Dendritic cell treated with granulocyte-macrophage colony-stimulating factor and Interleukin-4, amounts not matched to agents 40 ng/mL and 50 ng/mL, for 4 days (primary cell): ENCODE results near the gene FAM136A.

Experiments
- H3K27ac Mint-ChIP-seq: one replicate; pipeline ENCODE4 v1.8.0; 2022; ENCODE audit warnings: mild to moderate bottlenecking, mixed read lengths
- H3K27me3 Mint-ChIP-seq: one replicate; pipeline ENCODE4 v1.8.0; 2022; ENCODE audit warnings: mild to moderate bottlenecking, mixed read lengths
- H3K36me3 Mint-ChIP-seq: one replicate; pipeline ENCODE4 v1.8.0; 2022; ENCODE audit warnings: low read depth, mixed read lengths
- H3K4me1 Mint-ChIP-seq: one replicate; pipeline ENCODE4 v1.8.0; 2022; ENCODE audit warnings: low read depth, mixed read lengths
- H3K4me3 Mint-ChIP-seq: one replicate; pipeline ENCODE4 v1.8.0; 2022; ENCODE audit warnings: mild to moderate bottlenecking, moderate library complexity, mixed read lengths
- H3K9me3 Mint-ChIP-seq: one replicate; pipeline ENCODE4 v1.8.0; 2022; ENCODE audit warnings: mixed read lengths
- intact Hi-C: fragments of 100-400 bp; cut with micrococcal nuclease; formaldehyde crosslinking; loops from one replicate; pipeline ENCODE4 v1.15.0; 2022

Gene FAM136A

DNA sequence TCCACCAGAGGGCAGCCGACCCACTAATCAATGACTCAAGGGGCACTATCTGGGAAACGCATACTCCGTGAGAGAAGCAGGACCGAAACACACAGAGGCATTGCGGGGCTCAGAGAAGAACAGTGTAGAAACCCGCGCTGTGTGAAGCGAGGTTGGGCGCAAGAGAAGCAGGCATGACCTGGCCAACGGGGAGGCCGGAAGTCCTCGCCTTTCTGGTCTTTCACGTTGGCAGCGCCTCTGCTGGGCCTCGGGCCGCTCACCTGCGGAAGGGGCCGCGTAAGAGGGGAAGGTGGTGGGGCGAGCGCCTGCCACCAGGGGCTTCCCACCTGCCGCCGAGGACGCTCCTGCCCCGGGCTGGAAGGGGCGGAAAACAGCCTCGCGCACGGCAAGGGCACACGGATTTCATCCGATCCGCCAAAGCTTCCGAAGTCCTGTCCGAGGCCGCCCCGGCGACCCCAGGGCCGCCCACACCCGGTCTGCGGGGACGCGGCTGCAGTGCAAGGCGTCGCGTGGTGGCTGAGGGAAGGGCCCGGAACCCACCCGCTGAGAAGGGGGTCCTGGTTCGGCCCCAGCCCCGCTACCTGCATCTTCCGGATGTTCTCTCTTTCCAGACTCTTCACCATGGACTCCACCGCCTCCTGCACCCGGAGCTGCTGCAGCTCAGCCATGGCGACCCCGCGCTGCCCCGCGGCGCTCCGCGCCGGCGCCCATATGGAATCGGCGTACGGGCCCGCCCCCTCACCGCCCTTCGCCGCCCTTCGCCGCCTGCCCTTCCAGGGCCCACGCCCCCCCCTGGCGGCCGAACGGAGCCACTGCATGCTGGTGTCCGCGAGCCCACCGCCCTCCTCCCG is at the start of gene FAM136A:
Gene FAM136A, minus strand, starts transcription at position 724 of the 851 bp plus-strand sequence. Its CDS starts 56 bp downstream, at position 668.
- Mint-ChIP-seq H3K27me3 (no peaks in the 10 kb centered on the region), H3K4me1 (peaks cover 18% of the 10 kb centered on the region), H3K4me3 (peak within 1 kb of the TSS; percentile 85), H3K27ac (peak within 1 kb of the TSS; percentile 86), H3K36me3 (peaks cover 50% of the 10 kb centered on the region), H3K9me3 (no peaks in the 10 kb centered on the region)
- intact Hi-C loops, result loop anchor here (5.0 to 10.0 kb wide), 3 partner anchors 389 to 643 kb away; no protein-coding TSS in a partner anchor

DNA sequence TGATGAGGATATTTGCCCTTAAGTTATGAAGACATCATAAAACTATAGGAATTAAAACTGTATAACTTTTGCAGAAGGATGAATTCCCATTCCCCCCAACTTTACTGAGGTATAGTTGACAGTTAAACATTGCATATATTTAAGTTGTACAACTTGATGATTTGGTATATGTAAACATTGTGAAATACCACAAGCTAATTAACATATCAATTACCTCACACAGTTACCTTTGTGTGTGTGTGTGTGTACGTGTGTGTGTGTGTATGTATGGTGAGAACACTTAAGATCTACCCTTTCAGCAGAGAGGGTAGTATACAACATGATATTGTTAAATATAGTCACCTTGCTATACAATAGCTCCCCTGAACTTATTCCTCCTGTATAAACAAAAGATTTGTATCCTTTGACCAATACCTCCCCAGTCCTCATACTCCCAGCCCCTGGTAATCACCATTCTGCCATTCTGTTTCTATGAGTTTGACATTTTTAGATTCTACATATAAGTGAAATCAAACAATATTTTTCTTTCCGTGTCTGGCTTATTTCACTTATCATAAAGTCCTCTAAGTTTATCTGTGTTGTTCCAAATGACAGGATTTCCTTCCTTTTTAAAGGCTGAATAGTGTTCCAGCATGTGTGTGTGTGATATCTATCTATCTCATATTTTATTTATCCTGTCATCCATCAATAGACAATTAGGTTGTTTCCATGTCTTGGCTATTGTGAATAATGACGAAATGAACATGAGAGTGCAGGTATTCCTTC is 48.2 kb upstream of the FAM136A start:
- no peaks in the 10 kb centered on the region for H3K36me3 Mint-ChIP-seq
- H3K9me3 Mint-ChIP-seq, result no peaks in the 10 kb centered on the region
- H3K4me1 Mint-ChIP-seq, result no peaks in the 10 kb centered on the region
- intact Hi-C loops, result loop anchor here (10.0 kb wide), 1 partner anchor 295 kb away; no protein-coding TSS in a partner anchor
- peak overlapping the region; percentile 26 for H3K27ac Mint-ChIP-seq
- H3K4me3 Mint-ChIP-seq, result no peak overlapping the region
- peaks cover 57% of the 10 kb centered on the region for H3K27me3 Mint-ChIP-seq

DNA sequence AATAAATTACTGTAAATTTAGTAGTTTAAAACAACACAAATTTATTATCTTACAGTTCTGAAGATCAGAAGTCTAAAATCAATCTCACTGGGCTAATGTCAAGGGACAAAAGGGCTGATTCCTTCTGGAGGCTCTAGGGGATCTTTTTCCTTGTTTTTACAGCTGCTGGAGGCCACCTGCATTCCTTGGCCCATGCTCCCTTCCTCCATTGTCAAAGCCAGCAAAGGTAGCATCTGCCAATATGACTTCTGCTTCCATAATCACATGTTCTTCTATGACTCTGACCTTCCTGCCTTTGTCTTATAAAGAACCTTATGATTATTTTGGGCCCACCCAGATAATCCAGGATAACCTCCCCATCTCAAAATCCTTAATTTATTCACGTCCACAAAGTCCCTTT is 46.0 kb upstream of the FAM136A start:
- peaks cover 48% of the 10 kb centered on the region for H3K27me3 Mint-ChIP-seq
- no peak overlapping the region for H3K27ac Mint-ChIP-seq
- no peaks in the 10 kb centered on the region for H3K9me3 Mint-ChIP-seq
- intact Hi-C loops, result loop anchor here (10.0 kb wide), 1 partner anchor 297 kb away; no protein-coding TSS in a partner anchor
- H3K4me3 Mint-ChIP-seq, result no peak overlapping the region
- H3K36me3 Mint-ChIP-seq, result no peaks in the 10 kb centered on the region
- no peaks in the 10 kb centered on the region for H3K4me1 Mint-ChIP-seq

DNA sequence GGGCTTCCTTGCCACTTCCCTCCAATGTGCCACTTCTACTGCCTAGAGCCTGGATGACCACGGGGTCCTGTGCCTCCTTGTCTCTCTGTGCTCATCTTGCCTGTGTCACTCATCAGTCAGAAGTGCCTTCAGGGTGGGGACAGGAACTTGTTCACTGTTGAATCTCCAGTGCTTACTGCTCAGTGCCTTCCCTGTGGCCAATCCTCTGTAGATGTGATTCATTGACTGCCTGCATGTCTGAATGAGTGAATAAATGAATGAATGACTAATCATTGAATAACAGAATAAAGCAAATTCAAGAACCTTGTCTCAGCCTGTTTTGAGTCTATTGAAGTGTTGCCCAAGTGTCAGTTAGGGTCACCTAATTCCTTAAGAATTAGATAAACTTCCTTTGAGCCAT is 42.3 kb upstream of the FAM136A start:
- no peak overlapping the region for H3K4me3 Mint-ChIP-seq
- no peak overlapping the region for H3K27ac Mint-ChIP-seq
- H3K27me3 Mint-ChIP-seq, result peaks cover 41% of the 10 kb centered on the region
- H3K4me1 Mint-ChIP-seq, result peaks cover 13% of the 10 kb centered on the region
- no peaks in the 10 kb centered on the region for H3K36me3 Mint-ChIP-seq
- no peaks in the 10 kb centered on the region for H3K9me3 Mint-ChIP-seq
- intact Hi-C loops, result loop anchor here (10.0 kb wide), 1 partner anchor 301 kb away; no protein-coding TSS in a partner anchor

DNA sequence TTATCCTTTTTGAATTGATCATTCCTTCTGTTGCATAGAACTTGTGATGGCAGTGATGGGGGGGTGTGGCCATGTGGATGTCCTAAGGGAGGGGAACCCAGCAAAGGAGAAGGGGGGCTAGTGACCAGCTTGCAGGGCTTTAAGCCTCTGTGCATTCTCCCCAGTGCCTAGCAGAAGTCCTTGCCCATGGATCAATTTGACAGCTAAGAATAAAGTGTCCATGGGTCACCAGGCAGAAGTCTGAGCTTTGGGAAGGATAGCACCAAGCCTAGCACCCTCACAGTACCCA is 39.6 kb upstream of the FAM136A start:
- H3K27ac Mint-ChIP-seq, result no peak overlapping the region
- H3K4me1 Mint-ChIP-seq, result peaks cover 13% of the 10 kb centered on the region
- no peaks in the 10 kb centered on the region for H3K36me3 Mint-ChIP-seq
- intact Hi-C loops, result loop anchor here (1.0 to 10.0 kb wide), 2 partner anchors 276 to 303 kb away; no protein-coding TSS in a partner anchor
- H3K27me3 Mint-ChIP-seq, result peaks cover 27% of the 10 kb centered on the region
- H3K4me3 Mint-ChIP-seq, result no peak overlapping the region
- H3K9me3 Mint-ChIP-seq, result no peaks in the 10 kb centered on the region

DNA sequence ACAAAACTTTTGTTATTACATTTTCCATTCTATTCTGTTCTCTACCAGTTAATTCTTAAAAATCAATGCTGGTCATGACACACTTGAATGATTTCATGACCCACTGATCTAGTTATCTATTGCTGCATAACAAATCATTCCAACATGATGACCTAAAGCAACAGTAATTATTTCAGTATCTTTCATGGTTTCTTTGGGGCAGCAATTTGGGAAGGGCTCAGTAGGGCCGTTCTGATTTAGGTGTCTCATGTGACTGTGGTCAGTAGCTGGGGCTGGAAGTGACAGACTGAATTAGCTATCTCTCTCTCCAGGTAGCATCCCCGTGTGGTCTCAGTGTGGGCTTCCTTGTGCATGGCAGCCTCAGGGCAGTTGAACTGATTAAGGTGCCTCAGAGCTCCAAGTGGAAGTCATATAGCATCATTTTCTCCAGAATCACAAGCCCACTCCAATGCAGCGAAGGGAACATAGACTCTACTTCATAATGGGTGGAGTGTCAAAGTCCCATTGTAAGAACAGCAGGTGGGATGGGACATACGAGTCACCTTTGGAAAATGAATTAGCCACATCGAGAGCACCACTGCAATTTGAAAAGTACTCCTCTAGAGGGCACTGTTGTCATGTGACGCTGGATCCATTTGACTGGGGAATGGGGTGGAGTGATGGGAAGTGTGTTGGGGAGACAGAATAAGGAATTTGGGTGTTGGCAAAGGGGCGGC is 39.1 kb upstream of the FAM136A start:
- no peaks in the 10 kb centered on the region for H3K9me3 Mint-ChIP-seq
- H3K4me3 Mint-ChIP-seq, result no peak overlapping the region
- H3K27me3 Mint-ChIP-seq, result peaks cover 24% of the 10 kb centered on the region
- no peak overlapping the region for H3K27ac Mint-ChIP-seq
- peaks cover 13% of the 10 kb centered on the region for H3K4me1 Mint-ChIP-seq
- no peaks in the 10 kb centered on the region for H3K36me3 Mint-ChIP-seq
- intact Hi-C loops, result loop anchor here (1.0 to 10.0 kb wide), 2 partner anchors 276 to 304 kb away; no protein-coding TSS in a partner anchor

DNA sequence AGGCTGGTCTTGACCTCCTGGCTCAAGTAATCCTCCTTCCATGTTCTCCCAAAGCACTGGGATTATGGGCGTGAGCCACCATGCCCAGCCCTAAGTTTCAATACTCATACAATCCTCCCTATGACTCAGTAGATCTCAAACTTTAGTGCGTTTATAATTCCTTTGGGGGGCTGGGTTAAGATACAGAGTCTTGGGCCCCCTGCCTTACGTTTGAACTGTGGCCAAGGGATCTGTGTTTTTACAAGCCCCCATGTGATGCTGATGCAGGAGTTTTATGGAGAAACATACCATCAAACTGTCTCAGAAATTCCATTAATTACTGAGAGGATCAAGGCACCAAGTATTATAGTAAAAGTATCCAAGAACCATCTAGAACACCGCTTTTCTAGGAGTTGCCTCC is 38.2 kb upstream of the FAM136A start:
- intact Hi-C loops, result loop anchor here (10.0 kb wide), 1 partner anchor 305 kb away; no protein-coding TSS in a partner anchor
- H3K4me3 Mint-ChIP-seq, result no peak overlapping the region
- peaks cover 13% of the 10 kb centered on the region for H3K4me1 Mint-ChIP-seq
- peaks cover 21% of the 10 kb centered on the region for H3K27me3 Mint-ChIP-seq
- H3K27ac Mint-ChIP-seq, result no peak overlapping the region
- H3K36me3 Mint-ChIP-seq, result no peaks in the 10 kb centered on the region
- no peaks in the 10 kb centered on the region for H3K9me3 Mint-ChIP-seq

DNA sequence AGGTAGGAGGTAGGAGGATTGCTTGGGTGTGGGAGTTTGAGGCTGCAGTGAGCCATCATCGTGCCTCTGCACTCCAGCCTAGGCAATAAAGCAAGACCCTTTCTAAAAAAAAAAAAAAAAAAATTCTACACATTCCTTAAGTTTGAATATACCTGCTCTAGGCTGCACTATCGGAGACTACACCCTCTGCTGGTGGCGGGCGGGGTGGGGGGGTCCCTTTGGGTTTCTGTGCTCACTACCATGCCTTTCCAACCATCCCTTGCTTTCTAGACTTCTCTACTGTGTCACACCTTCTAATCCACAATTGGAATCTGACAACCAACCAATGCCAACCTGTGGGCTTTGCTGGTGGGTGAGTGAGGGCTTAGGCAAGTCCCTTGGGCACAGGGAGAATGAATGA is 34.7 kb upstream of the FAM136A start:
- intact Hi-C loops, result no loop called here
- Mint-ChIP-seq H3K4me1 (peaks cover 6% of the 10 kb centered on the region), H3K36me3 (no peaks in the 10 kb centered on the region), H3K27me3 (peaks cover 8% of the 10 kb centered on the region), H3K4me3 (no peak overlapping the region), H3K9me3 (no peaks in the 10 kb centered on the region), H3K27ac (no peak overlapping the region)

DNA sequence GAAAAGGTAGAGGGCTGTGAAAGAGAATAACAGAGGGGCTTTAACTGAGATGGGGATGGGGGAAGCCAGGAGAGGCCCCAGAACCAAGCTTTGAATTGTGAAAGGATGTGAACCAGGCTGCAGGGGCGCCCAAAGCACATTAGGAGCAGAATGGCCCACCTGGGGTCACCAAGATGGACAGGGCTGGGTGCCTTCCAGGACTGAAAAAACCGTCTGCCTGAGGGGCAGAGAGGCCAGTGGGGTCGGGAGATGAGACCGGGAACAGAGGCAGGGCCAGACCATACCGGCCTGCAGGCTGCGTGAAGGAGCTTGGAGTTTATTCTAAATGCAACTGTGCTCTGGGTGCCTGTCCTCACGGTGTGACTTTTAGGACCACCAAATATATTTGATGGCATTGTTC is 29.1 kb upstream of the FAM136A start:
- intact Hi-C loops, result no loop called here
- no peaks in the 10 kb centered on the region for H3K4me1 Mint-ChIP-seq
- peaks cover 3% of the 10 kb centered on the region for H3K27me3 Mint-ChIP-seq
- H3K4me3 Mint-ChIP-seq, result no peak overlapping the region
- no peaks in the 10 kb centered on the region for H3K36me3 Mint-ChIP-seq
- no peak overlapping the region for H3K27ac Mint-ChIP-seq
- H3K9me3 Mint-ChIP-seq, result no peaks in the 10 kb centered on the region

DNA sequence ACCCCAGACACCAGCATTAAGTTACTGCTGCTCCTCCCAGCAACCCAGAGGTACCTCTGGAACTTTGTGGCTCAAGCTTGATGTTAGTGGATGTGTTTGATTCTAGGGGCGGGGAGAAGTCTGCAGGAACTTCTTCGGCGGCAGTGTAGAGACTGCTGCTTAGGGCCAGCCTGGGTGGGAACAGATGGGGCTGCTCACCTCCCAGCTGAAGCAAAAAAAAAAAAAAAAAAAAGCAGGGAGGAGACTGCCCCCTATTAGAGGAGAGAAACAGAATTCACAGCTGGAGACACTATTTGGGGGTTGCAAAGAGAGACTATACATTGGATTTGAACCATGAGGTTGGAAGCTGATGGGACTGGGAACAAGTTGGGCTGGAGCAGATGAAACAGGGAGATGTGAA is 28.6 kb upstream of the FAM136A start:
- H3K4me1 Mint-ChIP-seq, result no peaks in the 10 kb centered on the region
- H3K4me3 Mint-ChIP-seq, result no peak overlapping the region
- H3K36me3 Mint-ChIP-seq, result no peaks in the 10 kb centered on the region
- H3K27me3 Mint-ChIP-seq, result peaks cover 3% of the 10 kb centered on the region
- intact Hi-C loops, result no loop called here
- H3K9me3 Mint-ChIP-seq, result no peaks in the 10 kb centered on the region
- H3K27ac Mint-ChIP-seq, result no peak overlapping the region

DNA sequence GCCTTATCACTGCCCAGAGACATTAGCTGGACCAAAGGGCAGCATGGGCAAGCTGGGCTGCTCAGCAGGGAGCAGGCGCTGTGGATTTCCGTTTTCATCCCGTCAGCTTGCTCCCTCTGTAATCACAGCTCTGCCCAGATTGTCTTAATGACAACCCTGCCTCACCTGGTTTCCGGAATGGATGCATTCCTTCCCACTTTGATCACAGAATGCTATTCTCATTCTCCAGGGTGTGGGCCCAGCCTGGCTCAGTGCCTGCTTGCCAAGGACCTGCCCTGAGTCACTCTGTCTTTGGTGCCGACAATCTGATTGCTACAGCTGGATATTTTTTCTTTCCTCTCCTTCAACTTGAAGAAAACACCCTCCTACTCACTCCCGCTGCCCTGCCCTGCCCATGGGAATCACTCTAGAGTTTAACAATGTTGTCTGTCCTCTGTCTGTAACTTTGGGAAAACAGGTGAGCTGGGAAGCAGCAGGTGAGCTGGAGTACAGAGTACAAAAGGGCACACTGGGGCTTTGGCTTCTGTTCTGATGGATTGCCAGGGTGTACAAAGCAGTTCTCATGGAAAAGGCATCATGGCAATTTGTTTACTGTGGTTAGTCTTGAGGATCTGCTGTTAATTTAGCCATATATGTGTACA is 27.2 kb upstream of the FAM136A start:
- no peak overlapping the region for H3K4me3 Mint-ChIP-seq
- intact Hi-C loops, result no loop called here
- peaks cover 3% of the 10 kb centered on the region for H3K27me3 Mint-ChIP-seq
- no peaks in the 10 kb centered on the region for H3K4me1 Mint-ChIP-seq
- H3K9me3 Mint-ChIP-seq, result no peaks in the 10 kb centered on the region
- no peak overlapping the region for H3K27ac Mint-ChIP-seq
- no peaks in the 10 kb centered on the region for H3K36me3 Mint-ChIP-seq

DNA sequence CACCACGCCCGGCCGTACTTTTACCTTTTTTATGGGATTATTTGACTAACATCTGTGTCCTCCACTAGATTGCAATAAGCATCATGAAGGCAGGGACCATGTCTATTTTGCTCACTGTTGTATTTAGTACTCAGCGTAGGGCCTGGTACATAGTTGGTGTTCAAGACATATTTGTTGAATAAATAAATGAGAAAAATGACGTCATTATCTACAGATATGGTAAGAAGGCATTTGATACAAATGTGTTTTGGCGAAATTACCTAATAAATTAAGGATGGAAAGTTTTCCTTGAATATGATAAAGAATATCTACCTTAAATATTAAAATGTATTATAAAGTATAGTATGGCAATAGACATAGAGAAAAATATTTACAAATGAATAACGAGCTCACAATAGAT is 24.0 kb upstream of the FAM136A start:
- H3K9me3 Mint-ChIP-seq, result no peaks in the 10 kb centered on the region
- peaks cover 11% of the 10 kb centered on the region for H3K4me1 Mint-ChIP-seq
- H3K27ac Mint-ChIP-seq, result no peak overlapping the region
- peaks cover 9% of the 10 kb centered on the region for H3K27me3 Mint-ChIP-seq
- no peak overlapping the region for H3K4me3 Mint-ChIP-seq
- intact Hi-C loops, result no loop called here
- no peaks in the 10 kb centered on the region for H3K36me3 Mint-ChIP-seq

DNA sequence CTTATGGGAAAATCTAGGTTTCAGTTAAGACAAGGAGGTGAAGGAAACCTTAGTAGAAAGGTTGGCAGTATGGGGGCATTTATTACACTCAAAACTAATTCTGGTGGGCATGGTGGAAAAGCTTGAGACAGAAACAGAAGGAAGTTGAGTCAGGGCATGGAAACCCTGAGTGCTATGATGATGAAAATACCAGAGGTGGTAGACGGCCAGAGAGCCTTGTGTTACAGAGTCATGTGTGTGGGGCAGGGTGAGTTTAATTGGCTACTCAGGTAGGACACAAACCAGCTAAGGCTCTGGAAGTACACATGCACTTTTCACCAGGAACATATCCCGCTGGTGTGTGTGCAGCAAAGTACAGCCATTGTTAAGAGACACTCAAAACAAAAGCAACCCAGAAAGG is 20.7 kb upstream of the FAM136A start:
- H3K27ac Mint-ChIP-seq, result no peak overlapping the region
- peaks cover 11% of the 10 kb centered on the region for H3K4me1 Mint-ChIP-seq
- peaks cover 9% of the 10 kb centered on the region for H3K27me3 Mint-ChIP-seq
- no peaks in the 10 kb centered on the region for H3K9me3 Mint-ChIP-seq
- H3K36me3 Mint-ChIP-seq, result no peaks in the 10 kb centered on the region
- no peak overlapping the region for H3K4me3 Mint-ChIP-seq
- intact Hi-C loops, result no loop called here
